ENCODE measurements around the gene MRPL44.

DNA sequence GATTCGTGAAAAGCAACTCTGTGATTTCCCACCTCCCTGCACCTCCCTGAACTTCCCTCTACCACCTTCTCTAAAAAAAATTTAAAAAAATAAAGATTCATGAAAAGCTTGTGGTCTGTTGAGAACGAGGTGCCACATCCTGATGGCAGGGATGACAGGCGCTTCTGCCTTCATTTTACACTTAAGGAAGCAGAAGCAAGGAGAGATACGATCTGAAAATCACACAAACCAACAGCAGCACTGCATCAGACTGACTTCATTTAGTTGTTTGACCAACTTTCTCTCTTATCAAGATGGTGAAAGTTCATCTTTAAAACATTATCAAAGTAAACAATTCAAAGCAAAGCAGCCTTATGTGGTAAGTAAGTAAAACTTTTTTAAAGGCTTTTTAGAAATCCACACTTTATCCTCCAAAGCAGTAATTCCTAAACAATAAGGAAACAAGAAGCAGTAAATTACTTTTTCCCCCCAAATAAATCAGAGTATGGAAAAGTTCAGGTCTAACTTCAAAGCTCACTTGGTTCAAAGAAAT is 27.6 kb upstream of the MRPL44 start:
- TF ChIP-seq, protein P1, sequence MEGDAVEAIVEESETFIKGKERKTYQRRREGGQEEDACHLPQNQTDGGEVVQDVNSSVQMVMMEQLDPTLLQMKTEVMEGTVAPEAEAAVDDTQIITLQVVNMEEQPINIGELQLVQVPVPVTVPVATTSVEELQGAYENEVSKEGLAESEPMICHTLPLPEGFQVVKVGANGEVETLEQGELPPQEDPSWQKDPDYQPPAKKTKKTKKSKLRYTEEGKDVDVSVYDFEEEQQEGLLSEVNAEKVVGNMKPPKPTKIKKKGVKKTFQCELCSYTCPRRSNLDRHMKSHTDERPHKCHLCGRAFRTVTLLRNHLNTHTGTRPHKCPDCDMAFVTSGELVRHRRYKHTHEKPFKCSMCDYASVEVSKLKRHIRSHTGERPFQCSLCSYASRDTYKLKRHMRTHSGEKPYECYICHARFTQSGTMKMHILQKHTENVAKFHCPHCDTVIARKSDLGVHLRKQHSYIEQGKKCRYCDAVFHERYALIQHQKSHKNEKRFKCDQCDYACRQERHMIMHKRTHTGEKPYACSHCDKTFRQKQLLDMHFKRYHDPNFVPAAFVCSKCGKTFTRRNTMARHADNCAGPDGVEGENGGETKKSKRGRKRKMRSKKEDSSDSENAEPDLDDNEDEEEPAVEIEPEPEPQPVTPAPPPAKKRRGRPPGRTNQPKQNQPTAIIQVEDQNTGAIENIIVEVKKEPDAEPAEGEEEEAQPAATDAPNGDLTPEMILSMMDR (conservative IDR thresholded peaks at IDR 0.05 in 1 of 2, IDR thresholded peaks at IDR 0.05 in 1 of 2; ENCODE audit: low read depth in 1 of 2, low read length in 2 of 2): no peak
- no peak for TF ChIP-seq EZH2 (IDR thresholded peaks at IDR 0.05; ENCODE audit: low read length, missing control alignments)
